Tibial nerve (tissue), 4 donors: ENCODE measurements around the gene MISP.

Experiments used
- EP300 ChIP-seq, 2 donors: sonication (generic); formaldehyde crosslinking; IDR thresholded peaks; one replicate each; pipeline ENCODE4 v1.6.1; 2017; ENCODE audit warnings: antibody characterized with exemption in 2 of 2, mild to moderate bottlenecking in 1 of 2
- POLR2A ChIP-seq, 2 donors: fragments of 450-650 bp; IDR thresholded peaks; one replicate each; pipeline ENCODE4 v1.6.1; 2017; ENCODE audit warnings: antibody characterized with exemption in 2 of 2, mild to moderate bottlenecking in 2 of 2, moderate library complexity in 2 of 2
- TF ChIP-seq, protein P1 (sequence below), 5 experiments: fragments of 200-600 bp in 3 of 5; fragments of 450-650 bp in 2 of 5; sonication (generic) in 3 of 5; IDR thresholded peaks; one replicate each; pipeline ENCODE4 v1.5.1; 2016 to 2019; ENCODE audit warnings: antibody characterized with exemption in 5 of 5, mild to moderate bottlenecking in 3 of 5, moderate library complexity in 2 of 5

GRCh38 chr19:742540-743075 lies 8.3 kb upstream of the MISP start:
- TF ChIP-seq, protein P1, sequence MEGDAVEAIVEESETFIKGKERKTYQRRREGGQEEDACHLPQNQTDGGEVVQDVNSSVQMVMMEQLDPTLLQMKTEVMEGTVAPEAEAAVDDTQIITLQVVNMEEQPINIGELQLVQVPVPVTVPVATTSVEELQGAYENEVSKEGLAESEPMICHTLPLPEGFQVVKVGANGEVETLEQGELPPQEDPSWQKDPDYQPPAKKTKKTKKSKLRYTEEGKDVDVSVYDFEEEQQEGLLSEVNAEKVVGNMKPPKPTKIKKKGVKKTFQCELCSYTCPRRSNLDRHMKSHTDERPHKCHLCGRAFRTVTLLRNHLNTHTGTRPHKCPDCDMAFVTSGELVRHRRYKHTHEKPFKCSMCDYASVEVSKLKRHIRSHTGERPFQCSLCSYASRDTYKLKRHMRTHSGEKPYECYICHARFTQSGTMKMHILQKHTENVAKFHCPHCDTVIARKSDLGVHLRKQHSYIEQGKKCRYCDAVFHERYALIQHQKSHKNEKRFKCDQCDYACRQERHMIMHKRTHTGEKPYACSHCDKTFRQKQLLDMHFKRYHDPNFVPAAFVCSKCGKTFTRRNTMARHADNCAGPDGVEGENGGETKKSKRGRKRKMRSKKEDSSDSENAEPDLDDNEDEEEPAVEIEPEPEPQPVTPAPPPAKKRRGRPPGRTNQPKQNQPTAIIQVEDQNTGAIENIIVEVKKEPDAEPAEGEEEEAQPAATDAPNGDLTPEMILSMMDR (IDR thresholded peaks at IDR 0.05), result no peak
- no peak for TF ChIP-seq POLR2A (IDR thresholded peaks at IDR 0.05)
- TF ChIP-seq EP300 (IDR thresholded peaks at IDR 0.05), result no peak
